Measurements from ENCODE around the gene FNDC4. TPM values are rescaled to one million over a fixed set of nuclear protein-coding genes. Genes with fewer than 3 reads are reported as not detected.

FNDC4 gene
- total RNA-seq, 3 donors from 2014 or later = 12.4 to 57.7 (median 57.3) TPM

GRCh38 chr2:27448381-27448780 is 46.6 kb downstream of the FNDC4 start:
- Histone ChIP-seq H3K9me3 (no peaks in the 10 kb centered on the region), H3K27me3 (no peaks in the 10 kb centered on the region), H3K4me3 (no peak overlapping the region), H3K4me1 (no peaks in the 10 kb centered on the region), H3K27ac (no peak overlapping the region), H3K36me3 (no peaks in the 10 kb centered on the region)
- intact Hi-C loops (cut with DNase I; ENCODE audit: low total_unique reads) = no loop called here
- TF ChIP-seq POLR2A (IDR thresholded peaks at IDR 0.05) (no peak), POLR2AphosphoS5 (IDR thresholded peaks at IDR 0.05) (no peak), CTCF (IDR thresholded peaks at IDR 0.05) (no peak)
- DNase-seq (ENCODE audit: low spot score in 2 of 2) = no peak

DNA sequence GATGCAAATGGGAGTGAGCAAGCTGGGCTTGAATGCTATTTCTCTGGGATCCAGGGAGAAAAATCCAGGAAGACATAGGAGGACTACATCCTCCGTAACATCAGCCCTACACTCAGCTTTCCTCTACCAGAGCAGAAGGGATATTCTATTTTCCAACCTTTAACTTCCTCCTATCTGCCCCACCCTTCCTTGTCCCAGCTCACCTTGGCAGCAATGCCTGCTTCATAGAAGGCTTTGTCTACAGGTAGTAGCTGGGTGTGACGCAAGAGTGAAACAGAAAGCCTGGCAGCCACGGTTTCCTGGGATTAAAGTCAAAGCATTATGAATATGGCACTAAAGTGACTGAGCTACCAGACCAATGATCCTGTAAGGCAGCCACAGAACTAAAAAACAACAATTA is 48.9 kb downstream of the FNDC4 start:
- no peaks in the 10 kb centered on the region for H3K9me3 ChIP-seq
- intact Hi-C loops (cut with DNase I; ENCODE audit: low total_unique reads) = no loop called here
- no peaks in the 10 kb centered on the region for H3K27me3 ChIP-seq
- peak overlapping the region in 1 of 3 donors; percentile 12 for H3K4me3 ChIP-seq
- H3K36me3 ChIP-seq = no peaks in the 10 kb centered on the region
- no peaks in the 10 kb centered on the region for H3K4me1 ChIP-seq
- TF ChIP-seq POLR2AphosphoS5 (IDR thresholded peaks at IDR 0.05) (peak in 1 of 3 donors; percentile 50), CTCF (IDR thresholded peaks at IDR 0.05) (no peak)
- H3K27ac ChIP-seq = peak overlapping the region; percentile 82 to 89
- DNase-seq (ENCODE audit: low spot score in 2 of 2) = peak; percentile 71 to 90

GRCh38 chr2:27445615-27446014 is 49.4 kb downstream of the FNDC4 start:
- no peaks in the 10 kb centered on the region for H3K4me1 ChIP-seq
- intact Hi-C loops (cut with DNase I; ENCODE audit: low total_unique reads) = no loop called here
- TF ChIP-seq POLR2AphosphoS5 (IDR thresholded peaks at IDR 0.05) = no peak
- no peak for TF ChIP-seq CTCF (IDR thresholded peaks at IDR 0.05)
- no peak for TF ChIP-seq POLR2A (IDR thresholded peaks at IDR 0.05)
- DNase-seq (ENCODE audit: low spot score in 2 of 2) = peak in 1 of 2 donors; percentile 20
- H3K27me3 ChIP-seq = no peaks in the 10 kb centered on the region
- no peaks in the 10 kb centered on the region for H3K9me3 ChIP-seq
- H3K27ac ChIP-seq = peak overlapping the region; percentile 82 to 89
- H3K4me3 ChIP-seq = peak overlapping the region in 1 of 3 donors; percentile 12
- no peaks in the 10 kb centered on the region for H3K36me3 ChIP-seq

DNA sequence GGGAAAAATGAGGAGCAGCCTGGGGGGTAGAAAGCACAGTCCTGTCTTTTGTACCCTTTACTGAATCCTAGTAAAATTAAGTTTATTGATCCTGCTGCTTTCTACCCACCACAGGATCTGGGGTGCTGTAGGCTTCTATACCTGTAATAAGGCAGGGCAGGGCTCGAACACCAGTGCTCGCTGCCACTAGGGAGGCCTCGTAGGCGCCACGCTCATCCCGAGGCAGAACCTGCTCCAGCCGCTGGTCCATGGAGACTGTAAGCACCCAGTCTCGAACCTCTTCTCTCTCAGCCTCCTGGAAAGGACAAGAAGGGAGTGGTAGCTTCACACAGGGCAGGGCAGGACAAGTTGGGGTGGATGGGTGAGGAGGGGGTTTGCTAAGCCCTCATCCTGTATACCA is 49.8 kb downstream of the FNDC4 start:
- intact Hi-C loops (cut with DNase I; ENCODE audit: low total_unique reads) = no loop called here
- Histone ChIP-seq H3K9me3 (no peaks in the 10 kb centered on the region), H3K4me3 (no peak overlapping the region), H3K27me3 (no peaks in the 10 kb centered on the region), H3K4me1 (no peaks in the 10 kb centered on the region), H3K27ac (peak overlapping the region; percentile 82 to 89), H3K36me3 (no peaks in the 10 kb centered on the region)
- no peak for TF ChIP-seq CTCF (IDR thresholded peaks at IDR 0.05)
- no peak for TF ChIP-seq POLR2A (IDR thresholded peaks at IDR 0.05)
- no peak for TF ChIP-seq POLR2AphosphoS5 (IDR thresholded peaks at IDR 0.05)
- no peak for DNase-seq (ENCODE audit: low spot score in 2 of 2)

DNA sequence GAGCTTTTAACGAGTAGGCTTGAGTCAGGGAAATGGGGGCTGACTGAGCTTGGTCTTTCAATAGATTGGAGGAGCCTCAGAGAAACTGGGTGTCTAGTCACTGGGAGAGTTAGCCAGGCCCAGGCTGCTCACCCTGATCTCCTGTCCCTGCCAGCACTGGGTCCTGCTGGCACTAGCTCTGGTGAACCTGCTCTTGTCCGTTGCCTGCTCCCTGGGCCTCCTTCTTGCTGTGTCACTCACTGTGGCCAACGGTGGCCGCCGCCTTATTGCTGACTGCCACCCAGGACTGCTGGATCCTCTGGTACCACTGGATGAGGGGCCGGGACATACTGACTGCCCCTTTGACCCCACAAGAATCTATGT is 52.1 kb downstream of the FNDC4 start:
- Histone ChIP-seq H3K4me3 (peak overlapping the region in 2 of 3 donors; percentile 57 to 67), H3K27me3 (no peaks in the 10 kb centered on the region), H3K4me1 (no peaks in the 10 kb centered on the region), H3K9me3 (no peaks in the 10 kb centered on the region), H3K36me3 (no peaks in the 10 kb centered on the region), H3K27ac (peak overlapping the region; percentile 76 to 89)
- TF ChIP-seq POLR2A (IDR thresholded peaks at IDR 0.05) (no peak), CTCF (IDR thresholded peaks at IDR 0.05) (no peak), POLR2AphosphoS5 (IDR thresholded peaks at IDR 0.05) (no peak)
- intact Hi-C loops (cut with DNase I; ENCODE audit: low total_unique reads) = no loop called here
- DNase-seq (ENCODE audit: low spot score in 2 of 2) = no peak
